NCI-H2107 treated with DMSO at 0.1 percent for 48 hours (cell line): Measurements from ENCODE around the gene IFT88.
"Not testable (repeated sequence)": the region's sequence is repeated elsewhere in the genome, so short reads cannot be mapped to it uniquely, and the experiment has no call there.

Source experiments
- DNase-seq: peaks from one replicate; lab custom pipeline; 2025; ENCODE audit not compliant: unreplicated experiment; lab: John Stamatoyannopoulos, UW

Gene IFT88

DNA sequence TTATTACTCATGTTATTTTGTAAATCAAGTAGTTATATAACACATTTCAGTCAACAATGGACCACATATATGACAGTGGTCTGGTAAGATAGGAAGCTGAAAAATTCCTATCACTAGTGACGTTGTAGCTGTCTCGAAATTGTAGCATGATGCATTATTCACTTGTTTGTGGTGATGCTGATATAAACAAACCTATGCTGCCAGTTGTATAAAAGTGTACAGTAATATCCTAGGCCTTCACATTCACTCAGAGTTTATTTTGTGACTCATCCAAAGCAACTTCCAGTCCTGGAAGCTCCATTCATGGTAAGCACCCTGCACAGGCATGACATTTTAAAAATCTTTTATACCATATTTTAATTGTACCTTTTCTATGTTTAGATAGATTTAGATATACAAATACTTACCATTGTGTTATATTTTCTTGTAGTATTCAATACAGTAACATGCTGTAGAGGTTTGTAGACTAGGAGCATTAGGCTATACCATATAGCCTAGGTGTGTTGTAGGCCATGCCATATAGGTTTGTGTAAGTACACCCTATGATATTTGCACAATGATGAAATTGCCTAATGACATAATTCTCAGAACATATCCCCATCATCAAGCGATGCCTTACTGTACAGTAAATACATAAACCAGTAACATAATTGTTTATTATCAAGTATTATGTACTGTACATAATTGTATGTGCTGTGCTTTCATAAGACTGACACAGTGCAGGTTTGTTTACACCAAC is 49.3 kb downstream of the IFT88 start:
- no peak for DNase-seq

DNA sequence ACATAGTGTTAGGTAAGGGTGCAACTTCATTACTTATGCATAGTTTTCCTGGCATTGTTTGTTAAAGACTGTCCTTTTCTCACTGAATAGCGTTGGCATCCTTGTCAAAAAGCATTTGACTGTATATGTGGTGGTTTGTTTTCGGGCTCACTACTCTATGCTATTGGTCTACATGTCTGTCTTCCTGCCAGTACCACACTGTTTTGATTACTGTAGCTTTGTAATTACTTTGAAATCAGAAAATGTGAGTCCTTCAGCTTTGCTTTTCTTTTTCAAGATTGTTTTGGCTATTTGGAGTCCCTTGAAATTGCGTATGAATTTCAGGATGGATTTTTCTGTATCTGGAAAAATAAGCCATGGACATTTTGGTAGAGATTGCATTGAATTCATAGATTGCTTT is 56.0 kb downstream of the IFT88 start:
- no peak for DNase-seq

DNA sequence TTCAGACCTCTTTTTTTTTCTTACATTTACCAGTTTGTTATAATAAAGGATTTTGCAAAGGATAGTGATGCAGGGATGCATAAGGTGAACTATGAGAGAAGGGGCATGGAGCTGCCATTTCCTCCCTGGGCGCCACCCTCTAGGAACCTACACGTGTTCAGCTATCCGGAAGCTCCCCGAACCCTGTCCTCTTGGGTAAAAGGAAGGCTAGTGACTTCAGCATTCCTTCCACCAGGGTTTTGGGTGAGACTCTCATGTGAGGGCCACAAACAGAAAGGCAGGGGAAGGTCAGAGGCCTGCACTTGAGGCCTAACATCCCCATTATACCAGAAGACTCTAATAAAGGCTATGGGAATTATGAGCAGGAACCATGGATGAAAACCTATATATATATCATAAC is 57.3 kb downstream of the IFT88 start:
- no peak for DNase-seq

DNA sequence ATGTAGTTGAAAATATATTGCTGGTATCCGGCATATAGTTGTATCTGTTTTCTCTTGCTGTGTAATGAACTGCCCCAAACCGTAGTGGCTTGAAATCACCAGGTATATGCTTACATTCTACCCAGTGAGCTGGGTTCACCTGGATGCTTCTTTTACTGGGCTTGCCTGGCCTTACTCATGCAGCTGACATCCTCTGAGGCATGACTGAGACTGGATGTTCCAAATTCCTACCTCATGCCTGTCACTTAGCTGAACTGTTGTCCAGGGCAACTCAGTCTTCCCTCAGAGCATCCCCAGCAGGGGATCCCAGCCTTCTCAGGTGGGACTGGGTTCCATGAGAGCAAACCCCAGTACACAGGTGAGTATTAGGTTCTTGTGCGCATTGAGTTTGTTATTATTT is 66.8 kb downstream of the IFT88 start:
- no peak for DNase-seq

DNA sequence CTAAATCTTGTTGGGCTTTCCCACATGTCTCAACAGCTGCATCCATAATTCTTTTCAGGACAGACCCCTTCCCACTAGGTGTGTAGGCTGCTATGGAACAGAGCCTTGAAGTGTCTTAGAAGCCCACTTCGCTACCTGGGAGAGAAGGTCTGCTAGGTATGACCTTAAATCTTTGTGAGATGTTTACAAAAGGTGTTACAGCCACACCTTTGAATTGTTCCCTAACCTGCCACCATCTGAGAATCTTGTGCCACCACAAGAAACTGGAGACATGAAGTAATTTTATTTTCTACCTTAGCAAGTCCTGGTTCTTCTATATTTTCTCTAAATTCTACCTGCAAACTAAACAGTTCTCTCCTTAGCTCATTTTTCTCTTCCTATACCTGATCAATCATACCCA is 69.1 kb downstream of the IFT88 start:
- DNase-seq: no peak

DNA sequence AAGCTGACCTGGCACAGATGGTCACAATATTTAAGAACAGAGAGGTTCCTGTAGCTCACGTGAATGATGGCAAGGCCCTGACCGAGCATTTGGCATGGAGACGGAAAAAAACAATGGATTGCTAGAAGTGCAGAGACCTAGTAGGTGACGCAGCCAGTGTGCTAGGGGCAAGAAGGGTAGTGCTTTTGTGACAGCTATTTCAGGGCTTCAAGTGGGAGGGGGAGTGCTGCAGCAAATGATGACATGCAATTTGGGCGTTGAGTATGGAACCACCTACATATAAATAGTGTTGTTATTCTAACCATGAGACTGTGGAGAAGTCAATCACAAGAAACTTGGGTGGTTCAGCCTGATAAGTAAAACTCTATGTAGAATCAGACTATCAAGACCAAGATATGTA is 70.9 kb downstream of the IFT88 start:
- no peak for DNase-seq

DNA sequence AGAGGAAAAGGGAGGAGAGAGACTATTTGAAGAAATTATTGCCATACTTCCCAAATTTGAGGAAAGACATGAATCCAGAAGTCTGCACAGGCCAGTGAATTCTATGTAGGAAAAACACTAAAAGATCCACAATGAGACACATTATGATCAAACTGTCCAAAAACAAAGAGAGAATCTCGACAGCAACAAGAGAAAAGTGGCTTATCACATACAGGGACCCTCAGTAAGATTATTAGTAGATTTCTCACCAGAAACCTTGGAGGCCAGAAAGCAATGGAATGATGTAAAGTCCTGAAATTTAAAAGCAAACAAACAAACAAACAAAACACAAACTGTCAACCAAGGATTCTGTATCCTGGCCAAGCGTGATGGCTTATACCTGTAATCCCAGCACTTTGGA is 80.8 kb downstream of the IFT88 start:
- DNase-seq: no peak

DNA sequence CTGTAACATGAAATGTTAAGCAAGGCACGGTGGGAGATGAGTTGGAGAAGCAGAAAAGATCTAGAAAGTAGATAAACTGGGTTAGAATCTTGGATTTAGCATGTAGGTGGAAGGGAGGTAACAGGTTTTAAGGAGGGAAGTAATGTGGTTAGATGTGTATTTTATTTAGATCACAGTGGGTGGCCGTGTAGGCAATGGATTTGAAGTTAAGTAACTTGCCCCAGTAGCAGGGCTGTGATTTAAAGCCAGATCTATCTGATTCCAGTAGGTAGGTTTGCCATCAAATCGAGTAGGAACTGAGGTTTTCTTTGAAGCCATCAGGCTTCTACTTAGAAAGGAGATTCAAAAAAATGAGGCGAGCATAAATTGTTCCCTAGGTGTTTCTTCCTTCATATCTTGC is 86.0 kb downstream of the IFT88 start:
- DNase-seq: no peak

DNA sequence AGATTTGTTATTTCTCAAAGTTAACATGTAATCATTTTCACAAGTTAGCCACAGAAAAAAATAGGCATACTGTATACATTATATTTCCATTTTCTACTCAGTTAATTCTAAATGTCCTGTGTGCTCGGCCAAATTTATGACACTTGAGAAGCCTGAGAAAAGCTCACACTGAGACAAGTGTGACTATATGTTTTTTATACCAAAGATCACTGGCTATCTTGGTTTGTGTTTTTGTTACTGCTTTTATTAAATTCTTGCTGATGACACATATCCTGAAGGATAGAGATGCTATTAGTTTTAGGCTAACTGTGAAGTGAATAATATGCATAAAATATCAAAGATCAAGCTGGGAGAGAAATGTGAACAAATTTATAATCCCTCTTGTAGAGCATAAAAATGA is 87.2 kb downstream of the IFT88 start:
- no peak for DNase-seq

DNA sequence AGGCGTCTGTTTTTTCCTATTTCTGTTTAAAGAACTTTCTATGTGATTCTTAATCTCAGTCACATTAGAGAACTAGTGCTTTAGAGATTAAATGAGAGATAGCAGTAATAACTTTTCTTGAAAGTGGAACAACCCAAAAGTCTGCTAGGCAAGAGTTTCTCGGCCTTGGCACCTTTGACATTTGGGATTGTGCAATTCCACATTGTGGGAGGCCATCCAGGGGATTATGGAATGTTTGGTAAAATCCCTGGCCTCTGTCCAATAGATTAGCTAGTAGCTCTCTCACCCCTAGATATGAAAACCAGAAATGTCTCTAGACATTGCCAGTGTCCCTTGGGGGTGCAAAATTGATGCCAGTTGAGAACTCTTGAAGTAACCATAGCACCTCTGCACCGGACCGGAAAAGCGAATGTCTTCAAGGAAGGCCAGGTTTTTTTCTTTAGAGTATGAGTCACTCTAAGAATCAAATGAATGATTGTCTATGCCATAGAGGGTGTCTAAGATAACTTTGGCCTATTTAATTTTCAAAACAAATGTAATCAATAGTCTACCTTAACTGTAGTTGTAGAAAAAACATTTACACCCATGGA is 91.6 kb downstream of the IFT88 start:
- no peak for DNase-seq

DNA sequence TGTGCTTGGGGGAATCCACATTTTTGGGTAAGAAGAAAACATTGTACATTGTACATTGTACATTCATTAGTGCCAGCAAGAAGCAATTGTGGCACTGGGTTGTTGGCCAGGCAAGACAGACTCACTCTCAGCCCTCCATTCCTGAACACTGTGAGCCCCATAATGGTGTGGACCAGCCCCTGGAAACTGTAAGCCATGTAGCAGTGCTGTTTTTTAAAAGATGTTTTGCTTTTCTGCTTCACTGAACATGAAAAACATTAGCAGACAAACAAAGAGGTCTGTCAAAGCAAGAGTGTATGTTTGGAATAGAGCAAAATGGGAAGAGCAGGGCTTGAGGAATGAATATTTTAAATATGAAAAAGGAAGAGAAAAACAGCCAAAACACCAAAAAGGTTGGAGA is 97.4 kb downstream of the IFT88 start:
- peak; percentile 12 for DNase-seq

DNA sequence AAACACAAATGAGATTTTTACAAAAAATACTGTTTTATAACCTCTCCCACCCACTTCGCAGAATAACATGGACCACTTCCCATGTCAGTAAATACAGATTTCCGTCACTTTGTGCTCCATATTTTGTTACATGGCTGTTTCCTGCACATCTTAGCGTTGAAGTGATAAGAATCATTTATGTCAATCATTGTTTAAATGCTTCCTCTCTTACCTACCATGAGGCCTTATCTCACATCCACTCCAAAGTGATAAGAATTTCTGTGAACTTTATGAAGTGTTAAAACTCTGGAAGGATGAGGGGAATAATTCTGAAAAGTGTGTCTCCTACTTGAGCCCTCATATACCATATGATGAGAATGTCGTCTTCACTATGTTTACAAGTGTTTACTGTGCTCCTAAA is 100.0 kb downstream of the IFT88 start:
- no peak for DNase-seq

DNA sequence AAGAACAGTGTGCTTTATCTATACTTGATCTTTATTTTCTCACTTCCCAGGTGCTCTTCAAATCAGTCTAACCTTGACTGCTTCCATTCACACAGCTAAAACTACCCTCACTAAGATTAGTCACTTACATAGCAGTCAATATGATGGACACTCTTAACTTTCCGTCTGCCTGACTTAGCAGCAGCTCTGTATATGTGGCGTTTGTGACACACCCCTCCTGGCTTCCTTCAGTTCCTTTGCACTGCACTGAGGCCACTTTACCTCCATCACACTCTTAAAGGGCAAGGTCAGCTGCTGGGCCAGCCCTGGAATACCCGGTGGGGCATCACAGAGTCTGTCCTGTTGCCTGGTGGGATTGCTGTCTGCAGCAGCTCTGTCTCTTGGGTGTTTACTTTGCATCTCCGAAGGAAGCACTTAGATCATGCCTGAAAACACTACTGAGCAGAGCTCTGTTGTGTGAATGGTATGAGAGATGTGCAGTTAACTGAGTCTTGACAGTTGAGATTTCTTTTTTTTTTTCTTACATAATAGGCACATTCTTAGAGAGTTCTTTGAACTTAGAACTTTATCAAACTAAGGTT is 101.0 kb downstream of the IFT88 start:
- no peak for DNase-seq

DNA sequence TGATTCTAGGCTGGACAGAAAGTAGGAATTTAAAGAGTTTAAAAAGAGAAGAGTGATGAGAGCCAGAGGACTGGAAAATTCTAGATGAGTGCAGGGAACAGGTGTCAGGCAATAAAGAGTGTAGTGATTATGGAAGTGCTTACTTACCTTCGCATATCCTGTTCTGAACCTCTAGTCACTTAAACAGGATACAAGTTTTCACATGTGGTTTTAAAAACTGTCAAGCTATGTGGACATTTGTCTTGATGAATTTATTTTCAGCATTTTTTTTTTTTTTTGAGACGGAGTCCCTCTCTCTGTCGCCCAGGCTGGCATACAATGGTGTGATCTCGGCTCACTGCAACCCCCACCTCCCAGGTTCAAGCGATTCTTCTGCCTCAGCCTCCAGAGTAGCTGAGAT is 102.2 kb downstream of the IFT88 start:
- DNase-seq: no peak

DNA sequence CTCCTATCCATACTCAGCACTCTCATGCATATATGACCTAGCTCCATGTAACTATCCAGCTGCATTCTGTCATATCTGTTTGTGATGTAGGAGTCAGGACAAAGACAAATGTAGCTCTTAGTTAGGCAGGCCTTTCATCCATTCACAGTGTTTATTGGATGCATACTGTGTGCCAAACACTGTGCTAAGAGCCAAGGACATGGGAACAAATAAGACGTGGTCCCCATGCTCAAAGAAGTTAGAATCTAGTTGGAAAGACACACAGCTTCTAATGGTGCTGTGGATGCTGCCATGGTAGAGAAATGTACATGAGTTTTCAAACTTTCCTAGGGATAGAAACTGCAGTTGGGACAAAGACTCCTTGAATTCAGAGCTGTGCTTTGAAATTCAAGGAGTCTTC is 104.8 kb downstream of the IFT88 start:
- DNase-seq: no peak

DNA sequence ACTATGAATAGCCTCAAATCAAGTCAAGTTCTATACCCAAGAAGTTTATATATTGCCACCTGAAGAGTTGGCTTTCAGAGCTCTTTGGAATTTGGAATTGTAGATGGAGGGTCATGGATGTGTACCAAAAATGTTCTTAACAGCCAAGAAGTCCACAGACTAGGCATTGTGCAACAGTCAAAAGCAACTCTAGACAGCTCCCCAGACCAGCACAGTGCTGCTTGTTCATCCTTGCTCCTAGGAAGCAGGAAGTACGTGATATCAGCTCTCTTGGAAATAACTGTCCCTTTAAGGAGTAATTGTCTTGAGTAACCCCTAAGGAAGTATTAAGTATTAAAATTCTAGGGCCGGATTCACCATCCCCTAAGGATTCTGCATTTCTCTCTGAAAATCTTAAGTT is 105.8 kb downstream of the IFT88 start:
- DNase-seq: no peak

DNA sequence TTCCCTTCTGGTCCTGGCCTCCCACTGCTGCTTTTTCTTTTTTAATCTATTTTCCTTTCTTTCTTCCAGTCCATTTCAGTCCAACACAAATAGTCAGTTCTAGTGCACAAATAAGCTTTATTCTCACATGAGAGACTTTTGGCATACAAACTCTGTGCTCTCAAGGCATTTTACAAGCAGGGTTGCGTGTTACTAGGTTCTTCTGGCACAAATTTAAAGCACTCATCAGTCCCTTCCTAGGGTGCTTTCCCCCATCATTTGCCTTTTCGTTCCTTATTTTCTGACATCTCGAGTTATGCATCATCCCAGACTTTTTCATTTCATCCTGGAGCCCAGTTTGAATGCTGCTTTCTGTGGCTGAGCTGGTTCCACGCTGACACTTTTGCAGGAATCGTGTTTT is 106.8 kb downstream of the IFT88 start:
- no peak for DNase-seq

DNA sequence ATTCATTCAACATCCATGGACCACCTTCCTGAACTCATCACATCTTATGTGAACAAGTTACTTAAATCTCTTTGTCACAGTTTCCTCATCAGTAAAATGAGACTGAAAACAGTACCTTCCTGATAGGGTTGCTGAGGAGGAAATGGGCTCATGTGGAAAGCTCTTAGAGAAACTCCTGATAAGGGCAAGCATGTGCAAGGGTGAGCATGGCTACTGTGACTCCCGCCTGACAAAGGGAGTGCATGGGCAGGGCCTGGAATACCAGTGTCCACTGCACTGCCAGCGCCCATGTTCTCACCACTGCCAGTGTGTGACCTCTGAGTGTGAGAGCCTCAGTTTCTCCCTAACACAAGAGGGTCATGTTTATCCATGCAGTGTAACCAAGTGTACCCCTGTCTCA is 109.3 kb downstream of the IFT88 start:
- DNase-seq: no peak

DNA sequence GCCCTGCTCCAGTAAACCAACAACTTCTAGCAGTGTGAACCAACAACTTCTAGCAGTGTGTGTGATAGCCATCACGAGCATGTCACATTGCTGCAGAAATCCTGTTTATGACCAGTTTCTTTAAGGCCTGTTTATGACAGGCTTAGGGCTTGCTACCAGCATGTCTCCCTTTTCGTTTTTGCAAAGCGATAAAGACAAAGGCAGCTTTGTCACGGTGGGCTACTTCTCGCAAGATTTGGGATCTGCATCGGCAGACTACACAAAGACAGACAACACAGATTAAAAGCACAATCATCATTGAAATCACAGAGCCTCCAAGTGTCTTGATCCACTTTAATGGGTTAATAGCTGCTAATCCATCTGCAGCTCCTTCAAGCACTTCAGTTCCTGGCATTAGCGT is 111.6 kb downstream of the IFT88 start:
- DNase-seq: not testable (repeated sequence)

DNA sequence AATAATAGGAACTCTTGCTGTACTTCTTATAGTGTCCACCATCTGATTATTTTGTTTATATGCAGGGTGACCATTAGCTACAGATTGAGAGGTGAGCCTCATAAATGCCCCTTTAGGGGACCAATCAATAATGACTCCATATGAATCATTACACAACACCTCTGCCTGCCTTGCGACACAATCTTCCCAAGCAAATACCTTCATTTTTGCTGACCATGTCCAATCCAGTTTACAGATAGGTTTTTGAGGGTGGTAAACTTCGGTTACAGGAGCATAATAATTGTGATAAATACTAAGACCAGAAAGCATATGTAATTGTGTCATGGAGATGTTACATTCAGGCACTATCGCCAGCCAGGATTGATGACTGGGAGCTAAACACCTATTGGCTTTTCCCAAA is 112.9 kb downstream of the IFT88 start:
- DNase-seq: no peak

DNA sequence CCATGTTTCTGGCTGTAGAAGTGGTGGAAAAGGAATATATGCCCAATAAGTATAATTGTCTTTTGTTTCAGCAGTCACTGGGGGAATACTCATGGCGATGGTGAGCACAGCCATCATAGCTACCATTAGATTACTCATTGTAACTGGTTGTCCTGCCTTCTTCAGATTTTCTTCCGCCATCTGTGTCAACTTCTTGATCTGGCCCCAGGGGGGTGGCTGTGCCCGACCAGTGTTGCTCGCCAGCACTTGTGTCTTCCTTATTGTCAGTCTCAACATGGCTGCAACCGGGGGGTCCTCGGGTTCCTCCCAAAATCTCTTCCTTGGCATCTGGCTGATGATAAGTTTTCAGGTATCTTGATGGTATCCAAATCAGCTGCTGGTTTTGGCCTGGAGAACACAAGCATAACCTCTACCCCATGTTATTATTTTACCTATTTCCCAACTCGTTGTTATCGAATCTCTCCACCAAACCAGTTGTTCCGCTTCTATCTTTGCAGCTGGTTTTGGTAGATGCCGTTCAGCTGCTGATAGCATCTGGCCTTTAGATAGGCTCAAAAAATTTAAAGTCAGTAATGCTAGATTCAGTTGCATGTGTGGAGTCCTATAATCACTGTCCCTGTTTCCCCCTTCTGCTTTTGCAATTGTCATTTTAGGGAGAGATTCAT is 113.6 kb downstream of the IFT88 start:
- no peak for DNase-seq

DNA sequence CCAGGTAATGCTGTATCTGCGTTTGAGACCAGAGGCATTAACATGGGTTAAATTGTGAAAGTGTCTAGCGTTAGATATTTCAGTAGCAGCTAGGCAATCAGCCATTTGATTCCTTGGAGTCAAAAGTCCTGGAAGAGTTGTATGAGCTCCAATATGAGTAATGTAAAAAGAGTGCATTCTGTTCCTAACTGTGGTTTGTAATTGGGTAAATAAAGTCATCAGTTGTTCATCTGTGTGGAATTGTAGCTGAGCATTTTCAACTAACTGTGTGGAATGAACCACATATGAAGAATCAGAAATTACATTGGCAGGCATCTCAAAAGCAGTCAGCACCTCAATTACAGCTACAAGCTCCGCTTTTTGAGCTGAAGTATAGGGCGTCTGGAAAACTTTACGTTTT is 114.5 kb downstream of the IFT88 start:
- not testable (repeated sequence) for DNase-seq
